Retinal pigment epithelial cell (primary cell): ENCODE data around the gene HOXC10.

Experiments
- DNase-seq: peaks from one replicate; pipeline ENCODE4 v3.0.0-alpha.2; 2010; ENCODE audit warnings: low read depth
- H3K4me3 ChIP-seq: 2 replicates; pipeline ENCODE4 v1.5.1; 2011; ENCODE audit warnings: mild to moderate bottlenecking, low read length, control low read depth, moderate library complexity
- CTCF ChIP-seq: conservative IDR thresholded peaks from 2 replicates; pipeline ENCODE4 v1.5.1; 2011; ENCODE audit warnings: low read depth, low read length, control low read depth, inconsistent platforms

HOXC10 gene

GRCh38 chr12:53990311-53991076 lies 5.5 kb downstream of the HOXC10 start:
- no peak for TF ChIP-seq CTCF
- H3K4me3 ChIP-seq: no peak overlapping the region
- DNase-seq: no peak

GRCh38 chr12:53991077-53991460 lies 6.1 kb downstream of the HOXC10 start:
- no peak for TF ChIP-seq CTCF
- no peak for DNase-seq
- no peak overlapping the region for H3K4me3 ChIP-seq

GRCh38 chr12:53992377-53992889 lies 7.5 kb downstream of the HOXC10 start:
- no peak for TF ChIP-seq CTCF
- DNase-seq: no peak
- H3K4me3 ChIP-seq: no peak overlapping the region

GRCh38 chr12:53993162-53994008 lies 8.4 kb downstream of the HOXC10 start:
- no peak overlapping the region for H3K4me3 ChIP-seq
- no peak for TF ChIP-seq CTCF
- no peak for DNase-seq

- DNase-seq: no peak
- no peak for TF ChIP-seq CTCF
- H3K4me3 ChIP-seq: no peak overlapping the region
Observed at GRCh38 chr12:53994009-53994263, 9.0 kb downstream of the HOXC10 start.

GRCh38 chr12:53994264-53995001 lies 9.5 kb downstream of the HOXC10 start:
- no peak overlapping the region for H3K4me3 ChIP-seq

More at GRCh38 chr12:53994264-53995001, 9.5 kb downstream of the HOXC10 start:
- no peak for TF ChIP-seq CTCF
- DNase-seq: no peak
